IMR-90 (cell line): ENCODE measurements around the gene PLXNB1. TPM values are rescaled to one million over a fixed set of nuclear protein-coding genes. Genes with fewer than 3 reads are reported as not detected.

ENCODE experiments used
- ATAC-seq: fragments of 200-7000 bp; cut with Tn5 transposase; 2 replicates; pipeline ENCODE4 v1.9.1; 2020; ENCODE audit warnings: low read depth, mild to moderate bottlenecking, moderate library complexity
- BruUV-seq: library from RNA; stranded (reverse); fragments of 400-500 nt; replicated peaks from 2 replicates; lab custom pipeline; 2021; lab: Mats Ljungman, UMichigan
- CTCF ChIA-PET: fragments of 300-600 bp; formaldehyde crosslinking; extraction: SDS; loops from one replicate; lab custom pipeline; 2021; ENCODE audit warnings: antibody characterized with exemption; lab: Yijun Ruan, JAX
- POLR2A ChIA-PET: fragments of 300-600 bp; sonication (Branson Sonifier 250); formaldehyde crosslinking; loops from one replicate; lab custom pipeline; 2022; ENCODE audit warnings: antibody characterized with exemption; ENCODE audit not compliant: unreplicated experiment; lab: Charles Lee
- DNase-seq: peaks from one replicate; pipeline ENCODE4 v3.0.0; 2013
- H2AFZ ChIP-seq: replicated peaks from 2 replicates; pipeline ENCODE3; 2013; ENCODE audit warnings: low read length, mild to moderate bottlenecking; ENCODE audit not compliant: poor library complexity
- H2AK5ac ChIP-seq: 2 replicates; pipeline ENCODE4 v1.6.1; 2013; ENCODE audit warnings: low read depth, low read length, inconsistent platforms
- H2AK9ac ChIP-seq: replicated peaks from 2 replicates; pipeline ENCODE3; 2013; ENCODE audit warnings: mild to moderate bottlenecking, low read depth, low read length, moderate library complexity; ENCODE audit not compliant: poor library complexity
- H2BK120ac ChIP-seq: 2 replicates; pipeline ENCODE4 v1.6.1; 2013; ENCODE audit warnings: low read depth, low read length, inconsistent platforms
- H2BK15ac ChIP-seq: 3 replicates; pipeline ENCODE4 v1.6.1; 2013; ENCODE audit warnings: low read depth, low read length, inconsistent platforms
- H2BK20ac ChIP-seq: 2 replicates; pipeline ENCODE4 v1.6.1; 2013; ENCODE audit warnings: low read depth, mild to moderate bottlenecking, inconsistent platforms, low read length, moderate library complexity
- H2BK5ac ChIP-seq: 2 replicates; pipeline ENCODE4 v1.6.1; 2013; ENCODE audit warnings: mild to moderate bottlenecking, low read depth, low read length, inconsistent platforms; ENCODE audit not compliant: poor library complexity, severe bottlenecking
- H3K14ac ChIP-seq: replicated peaks from 2 replicates; pipeline ENCODE4 v1.6.1; 2013; ENCODE audit warnings: low read depth, low read length, inconsistent platforms
- H3K18ac ChIP-seq: 2 replicates; pipeline ENCODE4 v1.6.1; 2013; ENCODE audit warnings: low read depth, low read length, control low read depth
- H3K23ac ChIP-seq: 2 replicates; pipeline ENCODE4 v1.6.1; 2013; ENCODE audit warnings: low read depth, low read length, inconsistent platforms
- H3K27ac ChIP-seq: 2 replicates; pipeline ENCODE4 v1.5.1; 2013; ENCODE audit warnings: mild to moderate bottlenecking, control low read depth, low read length; ENCODE audit not compliant: insufficient read depth
- H3K27me3 ChIP-seq: 2 replicates; pipeline ENCODE4 v1.6.1; 2013; ENCODE audit warnings: low read length; ENCODE audit not compliant: control insufficient read depth, insufficient read depth
- H3K36me3 ChIP-seq: 2 replicates; pipeline ENCODE4 v1.6.1; 2013; ENCODE audit warnings: low read length, mixed read lengths; ENCODE audit not compliant: control insufficient read depth, insufficient read depth
- H3K4ac ChIP-seq: 2 replicates; pipeline ENCODE4 v1.6.1; 2013; ENCODE audit warnings: low read depth, low read length, inconsistent platforms
- H3K4me1 ChIP-seq: 2 replicates; pipeline ENCODE4 v1.6.1; 2013; ENCODE audit warnings: low read length, mixed read lengths; ENCODE audit not compliant: control insufficient read depth, insufficient read depth
- H3K4me2 ChIP-seq: 2 replicates; pipeline ENCODE4 v1.6.1; 2013; ENCODE audit warnings: low read depth, mild to moderate bottlenecking, control low read depth, low read length, moderate library complexity
- H3K4me3 ChIP-seq: 2 replicates; pipeline ENCODE4 v1.5.1; 2013; ENCODE audit warnings: low read depth, mild to moderate bottlenecking, control low read depth, low read length, moderate library complexity; ENCODE audit not compliant: insufficient read depth
- H3K56ac ChIP-seq: 2 replicates; pipeline ENCODE4 v1.6.1; 2013; ENCODE audit warnings: low read length, inconsistent platforms; ENCODE audit not compliant: insufficient read depth; ENCODE audit errors: extremely low read depth
- H3K79me1 ChIP-seq, 2 experiments: 2 replicates each; pipeline ENCODE4 v1.6.1; 2013; ENCODE audit warnings: low read length in 2 of 2, inconsistent platforms in 1 of 2, low read depth in 1 of 2
- H3K9ac ChIP-seq: 2 replicates; pipeline ENCODE4 v1.6.1; 2013; ENCODE audit warnings: low read depth, low read length, control low read depth
- H3K9me1 ChIP-seq: 2 replicates; pipeline ENCODE4 v1.6.1; 2013; ENCODE audit warnings: low read length, inconsistent platforms; ENCODE audit not compliant: insufficient read depth
- H3K9me3 ChIP-seq: 2 replicates; pipeline ENCODE4 v1.6.1; 2013; ENCODE audit warnings: low read length; ENCODE audit not compliant: control insufficient read depth, insufficient read depth
- H4K20me1 ChIP-seq: 2 replicates; pipeline ENCODE4 v1.6.1; 2013; ENCODE audit warnings: low read length, inconsistent platforms; ENCODE audit not compliant: insufficient read depth
- H4K5ac ChIP-seq: 2 replicates; pipeline ENCODE4 v1.6.1; 2013; ENCODE audit warnings: mild to moderate bottlenecking, low read depth, low read length, control low read depth
- H4K8ac ChIP-seq, 2 experiments: 2 replicates each; pipeline ENCODE4 v1.6.1; 2013; ENCODE audit warnings: low read depth in 2 of 2, low read length in 2 of 2, control low read depth in 1 of 2, inconsistent platforms in 1 of 2
- H4K91ac ChIP-seq: 2 replicates; pipeline ENCODE4 v1.6.1; 2013; ENCODE audit warnings: low read depth, low read length, inconsistent platforms; ENCODE audit not compliant: insufficient read depth
- BHLHE40 ChIP-seq: fragments of 150-350 bp; IDR thresholded peaks from 2 replicates; pipeline ENCODE4 v1.6.1; 2016; ENCODE audit warnings: mild to moderate bottlenecking, low read depth, low read length
- CEBPB ChIP-seq: IDR thresholded peaks from 2 replicates; pipeline ENCODE4 v1.6.1; 2012; ENCODE audit warnings: low read depth, low read length, improper control_type of control experiment
- CTCF ChIP-seq: conservative IDR thresholded peaks from 2 replicates; pipeline ENCODE4 v1.5.1; 2012; ENCODE audit warnings: mild to moderate bottlenecking, low read depth, low read length, improper control_type of control experiment
- FOS ChIP-seq: fragments of 150-350 bp; IDR thresholded peaks from 2 replicates; pipeline ENCODE4 v1.6.1; 2016; ENCODE audit warnings: low read depth, low read length
- MAFK ChIP-seq: IDR thresholded peaks from 2 replicates; pipeline ENCODE4 v1.6.1; 2012; ENCODE audit warnings: low read depth, low read length, improper control_type of control experiment
- MAZ ChIP-seq: IDR thresholded peaks from 2 replicates; pipeline ENCODE4 v1.6.1; 2012; ENCODE audit warnings: low read depth, mild to moderate bottlenecking, low read length, improper control_type of control experiment, moderate library complexity, borderline replicate concordance
- MXI1 ChIP-seq: IDR thresholded peaks from 2 replicates; pipeline ENCODE4 v1.6.1; 2012; ENCODE audit warnings: low read depth, mild to moderate bottlenecking, low read length, moderate library complexity, borderline replicate concordance
- NFE2L2 ChIP-seq: fragments of 150-350 bp; IDR thresholded peaks from 2 replicates; pipeline ENCODE4 v1.6.1; 2016; ENCODE audit warnings: low read depth, mild to moderate bottlenecking, low read length
- POLR2A ChIP-seq: IDR thresholded peaks from 2 replicates; pipeline ENCODE4 v1.6.1; 2012; ENCODE audit warnings: mild to moderate bottlenecking, low read depth, low read length
- RCOR1 ChIP-seq: IDR thresholded peaks from 2 replicates; pipeline ENCODE4 v1.6.1; 2012; ENCODE audit warnings: mild to moderate bottlenecking, low read length, improper control_type of control experiment; ENCODE audit not compliant: insufficient replicate concordance
- RFX5 ChIP-seq: IDR thresholded peaks from 2 replicates; pipeline ENCODE4 v1.8.0; 2012; ENCODE audit warnings: low read depth, mild to moderate bottlenecking, low read length, moderate library complexity
- SMC3 ChIP-seq: fragments of 150-350 bp; IDR thresholded peaks from 2 replicates; pipeline ENCODE4 v1.6.1; 2016; ENCODE audit warnings: low read depth, mild to moderate bottlenecking, antibody characterized with exemption, low read length, moderate library complexity
- USF2 ChIP-seq: fragments of 150-350 bp; IDR thresholded peaks from 2 replicates; pipeline ENCODE4 v1.6.1; 2017; ENCODE audit warnings: mild to moderate bottlenecking, antibody characterized with exemption, low read length, low read depth
- WGBS, 2 experiments: methylation state at CpG; one replicate each; pipeline versions ENCODE4 v1.1.5 to v1.1.7; 2013; ENCODE audit warnings: missing lambda C conversion rate in 2 of 2; ENCODE audit not compliant: insufficient read length in 1 of 2; ENCODE audit errors: extremely low coverage in 2 of 2; 5-methylcytosine and 5-hydroxymethylcytosine counted together
- dilution Hi-C: fragments of 300-500 bp; cut with HindIII; formaldehyde crosslinking; loops from one replicate; pipeline ENCODE4 v1.14.3; 2018; ENCODE audit warnings: low sequenced_read_pairs; ENCODE audit not compliant: unreplicated experiment
- in situ Hi-C: fragments of 300-500 bp; cut with MboI; formaldehyde crosslinking; loops from 3 replicates; pipeline ENCODE4 v1.14.3; 2019; ENCODE audit warnings: low sequenced_read_pairs, inconsistent platforms, mixed read lengths
- intact Hi-C: fragments of 100-400 bp; cut with micrococcal nuclease; formaldehyde crosslinking; loops from 2 replicates; pipeline ENCODE4 v1.10.0; 2022
- polyA plus RNA-seq, 3 experiments: library from polyadenylated mRNA; depleted of rRNA; stranded (reverse); fragments of >200 nt; gene quantifications; 2 replicates each; pipeline ENCODE4 v1.2.3, GENCODE V29; 2012; ENCODE audit warnings: low replicate concordance in 1 of 3
- total RNA-seq: library from RNA; depleted of rRNA; stranded (reverse); fragments of >200 nt; gene quantifications from 2 replicates; pipeline ENCODE4 v1.2.3, GENCODE V29; 2012

PLXNB1 gene
- total and polyA plus RNA-seq, 2 of the 4 experiments (the other 2 are of a cell fraction) = 5.2 to 25.3 TPM

GRCh38 chr3:48473617-48473952 is 43.7 kb upstream of the PLXNB1 start:
- ATAC-seq = no peak
- Histone ChIP-seq H2BK5ac (peak overlapping the region; percentile 73), H2BK20ac (no peak overlapping the region), H4K91ac (peak overlapping the region; percentile 59; the same call in 1 of the 2 replicates), H3K27me3 (no peaks in the 10 kb centered on the region), H4K8ac (peak overlapping the region; percentile 87 to 91), H4K20me1 (no peaks in the 10 kb centered on the region; the same call in 1 of the 2 replicates), H3K14ac (peak overlapping the region; percentile 71; the same call in 1 of the 2 replicates), H2BK15ac (0 out of 3 replicates have a peak overlapping the region, but pooled peaks have one; percentile 9), H3K9me1 (peaks cover 12% of the 10 kb centered on the region; the same call in 1 of the 2 replicates), H2AFZ (peak overlapping the region; percentile 95), H3K56ac (no peak overlapping the region), H3K9ac (no peak overlapping the region), H3K4me1 (peaks cover 6% of the 10 kb centered on the region), H2AK5ac (peak overlapping the region; percentile 89), H3K79me1 (peaks cover 4 to 46% of the 10 kb centered on the region in 2 experiments), H3K4ac (peak overlapping the region; percentile 47), H4K5ac (peak overlapping the region; percentile 28), H3K36me3 (peaks cover 19% of the 10 kb centered on the region), H3K27ac (peak overlapping the region; percentile 61), H2AK9ac (peak overlapping the region; percentile 99), H2BK120ac (peak overlapping the region; percentile 55; the same call in 1 of the 2 replicates), H3K4me3 (no peak overlapping the region), H3K4me2 (0 out of 2 replicates have a peak overlapping the region, but pooled peaks have one; percentile 10), H3K23ac (no peak overlapping the region), H3K9me3 (no peaks in the 10 kb centered on the region), H3K18ac (no peak overlapping the region)
- intact Hi-C loops (loop anchor here (2.0 kb wide), 2 partner anchors 75 to 161 kb away; partner anchors contain the start of gene SLC26A6), dilution Hi-C loops (no loop called here), in situ Hi-C loops (no loop called here)
- DNase-seq = no peak
- ChIA-PET CTCF (interaction anchor here (0.5 to 1.1 kb wide), 3 partner anchors 36 to 57 kb away, joined by 3 to 4 read pairs (median 3); no protein-coding TSS in a partner anchor), POLR2A (interaction anchor here (0.6 kb wide), 1 partner anchor 10 kb away, joined by 3 read pairs; no protein-coding TSS in a partner anchor)
- TF ChIP-seq FOS = no peak
- TF ChIP-seq RCOR1 = no peak
- no peak for TF ChIP-seq CTCF
- no peak for TF ChIP-seq MXI1
- no peak for TF ChIP-seq RFX5
- TF ChIP-seq MAZ = no peak
- no peak for TF ChIP-seq POLR2A
- no peak for TF ChIP-seq CEBPB
- no peak for TF ChIP-seq SMC3
- no peak for TF ChIP-seq NFE2L2
- no peak for TF ChIP-seq USF2
- TF ChIP-seq BHLHE40 = no peak
- no peak for TF ChIP-seq MAFK
- WGBS, 2 experiments = 40% methylated on average over 1 of the region's 5 CpGs; no CpG with 5 or more reads in 1 of the 2 experiments
- BruUV-seq = no TSS peak
